Right renal cortex interstitium (tissue), 3 donors: ENCODE results near the gene CAMK1D. TPM values are rescaled to one million over a fixed set of nuclear protein-coding genes. Genes with fewer than 3 reads are reported as not detected.
"Not testable (repeated sequence)": the region's sequence is repeated elsewhere in the genome, so short reads cannot be mapped to it uniquely, and the experiment has no call there.

Source experiments
- DNase-seq, 3 donors: peaks; one replicate each; pipeline ENCODE4 v3.0.0-alpha.2; 2013; ENCODE audit warnings: low read depth in 3 of 3, low spot score in 2 of 3
- polyA plus RNA-seq, 3 donors: library from polyadenylated mRNA; unstranded; fragments of 120-200 nt; gene quantifications; one replicate each; pipeline ENCODE4 v1.2.1, GENCODE V29; 2013; ENCODE audit not compliant: insufficient read length in 3 of 3

Gene CAMK1D
- polyA plus RNA-seq, 3 donors = 9.9 to 10.7 (median 10.4) TPM

- no peak for DNase-seq
These were observed 191.0 kb downstream of the CAMK1D start for GRCh38 chr10:12540341-12540781.

GRCh38 chr10:12541446-12542067 is 192.2 kb downstream of the CAMK1D start:
- DNase-seq = no peak

GRCh38 chr10:12542133-12542670 is 192.9 kb downstream of the CAMK1D start:
- DNase-seq = no peak

GRCh38 chr10:12543589-12543988 is 194.2 kb downstream of the CAMK1D start:
- no peak for DNase-seq

- not testable (repeated sequence) for DNase-seq
These were observed 196.9 kb downstream of the CAMK1D start for GRCh38 chr10:12546160-12546802.

- no peak for DNase-seq
These were observed 198.0 kb downstream of the CAMK1D start for GRCh38 chr10:12547301-12547771.

- DNase-seq = no peak
These were observed 199.9 kb downstream of the CAMK1D start for GRCh38 chr10:12549297-12549696.

- DNase-seq = no peak
These were observed 201.6 kb downstream of the CAMK1D start for GRCh38 chr10:12550994-12551393.

GRCh38 chr10:12556039-12556438 is 206.7 kb downstream of the CAMK1D start:
- no peak for DNase-seq

GRCh38 chr10:12559578-12560178 is 210.3 kb downstream of the CAMK1D start:
- no peak for DNase-seq

- DNase-seq = no peak
These were observed 212.0 kb downstream of the CAMK1D start for GRCh38 chr10:12561307-12561706.

- DNase-seq = no peak
These were observed 212.4 kb downstream of the CAMK1D start for GRCh38 chr10:12561720-12562119.

- no peak for DNase-seq
These were observed 214.1 kb downstream of the CAMK1D start for GRCh38 chr10:12563489-12563888.

- no peak for DNase-seq
These were observed 214.8 kb downstream of the CAMK1D start for GRCh38 chr10:12564173-12564572.

GRCh38 chr10:12566161-12567115 is 217.1 kb downstream of the CAMK1D start:
- DNase-seq = no peak

GRCh38 chr10:12568391-12569009 is 219.2 kb downstream of the CAMK1D start:
- DNase-seq = no peak

GRCh38 chr10:12572281-12572680 is 222.9 kb downstream of the CAMK1D start:
- no peak for DNase-seq

- DNase-seq = no peak
These were observed 228.3 kb downstream of the CAMK1D start for GRCh38 chr10:12577610-12578009.

GRCh38 chr10:12579954-12580858 is 230.9 kb downstream of the CAMK1D start:
- DNase-seq = no peak
